AG04449 (cell line): ENCODE measurements around the gene DTX1.

ENCODE experiments used
- CTCF ChIA-PET: fragments of 350-600 bp; formaldehyde crosslinking; extraction: SDS; loops from one replicate; lab custom pipeline; 2021; ENCODE audit warnings: antibody characterized with exemption; lab: Yijun Ruan, JAX
- POLR2A ChIA-PET: fragments of 400-600, 350-600 bp; formaldehyde crosslinking; extraction: SDS; loops from one replicate; lab custom pipeline; 2020; ENCODE audit warnings: antibody characterized with exemption, inconsistent platforms; lab: Yijun Ruan, JAX
- DNase-seq: peaks from one replicate; pipeline ENCODE4 v3.0.0-alpha.2; 2010; ENCODE audit warnings: low read depth, low spot score
- H3K4me3 ChIP-seq: 2 replicates; pipeline ENCODE4 v1.5.1; 2011; ENCODE audit warnings: low read depth, mild to moderate bottlenecking, control low read depth, low read length
- CTCF ChIP-seq: IDR thresholded peaks from one replicate; pipeline ENCODE4 v1.5.1; 2011; ENCODE audit warnings: mild to moderate bottlenecking, moderate library complexity, low read length, control low read depth, inconsistent platforms; ENCODE audit not compliant: insufficient read depth; ENCODE audit errors: missing control alignments

Gene DTX1

GRCh38 chr12:113057565-113058485 lies 1.3 kb downstream of the DTX1 start:
- TF ChIP-seq CTCF: no peak
- DNase-seq: no peak
- H3K4me3 ChIP-seq: no peak overlapping the region
- ChIA-PET POLR2A (no interaction called here), CTCF (interaction anchor here (2.0 kb wide), 1 partner anchor 9 kb away, joined by 8 read pairs; no protein-coding TSS in a partner anchor)

- H3K4me3 ChIP-seq: no peak overlapping the region
- POLR2A ChIA-PET: no interaction called here
Observed at GRCh38 chr12:113058553-113058952, 2.0 kb downstream of the DTX1 start.

GRCh38 chr12:113059071-113059595 lies 2.6 kb downstream of the DTX1 start:
- ChIA-PET POLR2A (no interaction called here), CTCF (interaction anchor here (2.0 kb wide), 1 partner anchor 11 kb away, joined by 8 read pairs; no protein-coding TSS in a partner anchor)
- no peak for TF ChIP-seq CTCF
- DNase-seq: no peak
- no peak overlapping the region for H3K4me3 ChIP-seq

More at GRCh38 chr12:113058553-113058952, 2.0 kb downstream of the DTX1 start:
- no peak for TF ChIP-seq CTCF
- CTCF ChIA-PET: interaction anchor here (2.0 kb wide), 1 partner anchor 10 kb away, joined by 8 read pairs; no protein-coding TSS in a partner anchor
- DNase-seq: no peak

GRCh38 chr12:113060336-113060960 lies 3.9 kb downstream of the DTX1 start:
- no peak for DNase-seq
- TF ChIP-seq CTCF: no peak
- POLR2A ChIA-PET: no interaction called here
- CTCF ChIA-PET: no interaction called here
- no peak overlapping the region for H3K4me3 ChIP-seq

GRCh38 chr12:113061061-113061694 lies 4.6 kb downstream of the DTX1 start:
- H3K4me3 ChIP-seq: no peak overlapping the region
- CTCF ChIA-PET: interaction anchor here (1.0 kb wide), 1 partner anchor 12 kb away, joined by 7 read pairs; no protein-coding TSS in a partner anchor
- no peak for DNase-seq
- POLR2A ChIA-PET: no interaction called here
- TF ChIP-seq CTCF: no peak
